Neuronal stem cell (in vitro differentiated cells): Measurements from ENCODE around the gene RABL6.

Experiments used
- DNase-seq: peaks from one replicate; pipeline ENCODE4 v3.0.0-alpha.2; 2013; ENCODE audit warnings: low spot score
- H2AFZ ChIP-seq: one replicate; pipeline ENCODE4 v1.6.1; 2013; ENCODE audit warnings: mild to moderate bottlenecking, low read length, inconsistent platforms
- H2AK5ac ChIP-seq: 2 replicates; pipeline ENCODE4 v1.6.1; 2013; ENCODE audit warnings: low read depth, mild to moderate bottlenecking, inconsistent platforms, low read length, moderate library complexity, mixed read lengths
- H2BK120ac ChIP-seq: 2 replicates; pipeline ENCODE4 v1.6.1; 2013; ENCODE audit warnings: low read depth, mild to moderate bottlenecking, inconsistent platforms, low read length, moderate library complexity, mixed read lengths
- H2BK12ac ChIP-seq: one replicate; pipeline ENCODE4 v1.6.1; 2013; ENCODE audit warnings: low read length, inconsistent platforms
- H2BK15ac ChIP-seq: 2 replicates; pipeline ENCODE4 v1.6.1; 2013; ENCODE audit warnings: mild to moderate bottlenecking, low read length, inconsistent platforms, mixed read lengths
- H2BK5ac ChIP-seq: one replicate; pipeline ENCODE4 v1.6.1; 2013; ENCODE audit warnings: inconsistent platforms, mild to moderate bottlenecking, low read length, moderate library complexity
- H3K14ac ChIP-seq: one replicate; pipeline ENCODE4 v1.6.1; 2013; ENCODE audit warnings: low read length, inconsistent platforms
- H3K18ac ChIP-seq: 2 replicates; pipeline ENCODE4 v1.6.1; 2013; ENCODE audit warnings: low read length, inconsistent platforms
- H3K23ac ChIP-seq: 2 replicates; pipeline ENCODE4 v1.6.1; 2013; ENCODE audit warnings: low read depth, mild to moderate bottlenecking, mixed read lengths, low read length, inconsistent platforms; ENCODE audit not compliant: poor library complexity
- H3K27ac ChIP-seq: replicated peaks from 3 replicates; pipeline ENCODE4 v1.5.1; 2013; ENCODE audit warnings: low read length, inconsistent platforms
- H3K27me3 ChIP-seq, 3 experiments: 2 replicates each; pipeline ENCODE4 v1.6.1; 2013; ENCODE audit warnings: low read length in 3 of 3, mild to moderate bottlenecking in 2 of 3, inconsistent platforms in 1 of 3, low read depth in 1 of 3, mixed read lengths in 1 of 3, moderate library complexity in 1 of 3; ENCODE audit not compliant: control insufficient read depth in 3 of 3, insufficient read depth in 3 of 3
- H3K36me3 ChIP-seq, 2 donors: replicated peaks in 1 of 2; 2 replicates each; pipeline ENCODE4 v1.6.1; 2013; ENCODE audit warnings: low read length in 2 of 2; ENCODE audit not compliant: control insufficient read depth in 2 of 2, insufficient read depth in 2 of 2
- H3K4ac ChIP-seq: 2 replicates; pipeline ENCODE4 v1.6.1; 2013; ENCODE audit warnings: inconsistent platforms, mild to moderate bottlenecking, low read length, moderate library complexity
- H3K4me1 ChIP-seq, 2 donors: 1 replicate in 1 of 2; 2 replicates in 1 of 2; pipeline ENCODE4 v1.6.1; 2013; ENCODE audit warnings: low read length in 2 of 2, low read depth in 1 of 2; ENCODE audit not compliant: control insufficient read depth in 2 of 2, insufficient read depth in 1 of 2
- H3K4me2 ChIP-seq: one replicate; pipeline ENCODE4 v1.6.1; 2013; ENCODE audit warnings: mild to moderate bottlenecking, low read length, inconsistent platforms; ENCODE audit not compliant: insufficient read depth, poor library complexity, severe bottlenecking
- H3K4me3 ChIP-seq, 2 donors: 2 replicates each; pipeline ENCODE4 v1.5.1; 2013; ENCODE audit warnings: low read length in 2 of 2, mild to moderate bottlenecking in 2 of 2, inconsistent platforms in 1 of 2, moderate library complexity in 1 of 2
- H3K79me1 ChIP-seq: one replicate; pipeline ENCODE4 v1.6.1; 2013; ENCODE audit warnings: low read depth, mild to moderate bottlenecking, inconsistent platforms, low read length, moderate library complexity
- H3K9ac ChIP-seq: one replicate; pipeline ENCODE4 v1.6.1; 2013; ENCODE audit warnings: mild to moderate bottlenecking, low read depth, low read length, inconsistent platforms; ENCODE audit not compliant: poor library complexity
- H3K9me3 ChIP-seq, 2 donors: replicated peaks in 1 of 2; 2 replicates each; pipeline versions ENCODE3 to v1.6.1; 2013; ENCODE audit warnings: low read length in 2 of 2, mild to moderate bottlenecking in 2 of 2, inconsistent platforms in 1 of 2, low read depth in 1 of 2, mixed read lengths in 1 of 2, moderate library complexity in 1 of 2; ENCODE audit not compliant: control insufficient read depth in 2 of 2, insufficient read depth in 1 of 2
- H4K8ac ChIP-seq: one replicate; pipeline ENCODE4 v1.6.1; 2013; ENCODE audit warnings: low read depth, mild to moderate bottlenecking, inconsistent platforms, low read length, moderate library complexity
- H4K91ac ChIP-seq: one replicate; pipeline ENCODE4 v1.6.1; 2013; ENCODE audit warnings: low read length, low read depth, mild to moderate bottlenecking, inconsistent platforms; ENCODE audit not compliant: poor library complexity
- WGBS, 2 donors: extraction: QIAGEN DNeasy Blood & Tissue Kit; methylation state at CpG; one replicate each; pipeline ENCODE4 v1.1.7; 2013; ENCODE audit warnings: missing lambda C conversion rate in 2 of 2, mixed read lengths in 1 of 2; ENCODE audit not compliant: insufficient read length in 2 of 2, insufficient replicate concordance in 1 of 2; ENCODE audit errors: extremely low coverage in 2 of 2; 5-methylcytosine and 5-hydroxymethylcytosine counted together

Gene RABL6

DNA sequence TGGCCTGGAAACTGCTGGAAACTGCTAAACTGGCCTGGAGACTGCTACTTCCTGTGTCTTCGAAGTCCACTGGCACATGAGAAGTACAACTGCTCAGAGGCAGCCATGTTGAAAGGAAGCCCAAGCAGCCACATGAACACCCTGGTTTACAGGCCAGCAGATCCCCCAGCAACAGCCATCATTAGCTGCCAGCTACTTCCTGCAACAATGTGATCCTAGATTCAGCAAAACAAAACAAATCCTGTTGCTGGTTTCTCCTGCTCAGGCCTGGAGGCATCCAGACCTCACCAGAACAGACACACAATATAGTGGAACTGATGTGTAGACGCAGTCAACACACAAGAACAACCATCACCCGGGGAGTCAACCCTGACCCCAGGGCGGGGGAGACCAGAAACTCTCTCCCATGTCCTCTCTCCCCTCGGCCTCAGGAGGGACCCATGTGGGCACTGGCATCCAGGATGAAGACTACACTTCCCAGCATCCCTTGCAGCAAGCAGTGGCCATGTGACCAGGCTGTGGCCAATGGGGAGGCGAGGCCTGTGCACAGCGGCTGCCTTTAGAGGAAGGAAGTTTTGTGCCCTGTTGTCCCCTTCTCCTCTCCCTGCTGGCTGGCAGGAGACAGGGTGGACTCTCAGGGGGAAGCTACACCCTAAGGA lies 34.2 kb upstream of the RABL6 start:
- no peak for DNase-seq
- H3K9ac ChIP-seq: peak overlapping the region; percentile 7
- no peak overlapping the region for H3K4me2 ChIP-seq
- peaks cover 2% of the 10 kb centered on the region in 2 donors for H3K4me1 ChIP-seq
- WGBS, 2 donors: no CpG with 5 or more reads among the region's 7 CpGs
- H2BK120ac ChIP-seq: no peak overlapping the region
- peak overlapping the region; percentile 13 for H2AK5ac ChIP-seq
- H3K9me3 ChIP-seq: peaks cover 6 to 12% of the 10 kb centered on the region in 2 donors
- H2BK12ac ChIP-seq: peak overlapping the region; percentile 16
- no peak overlapping the region for H4K8ac ChIP-seq
- H3K23ac ChIP-seq: no peak overlapping the region
- no peak overlapping the region for H3K14ac ChIP-seq
- no peak overlapping the region for H2BK5ac ChIP-seq
- no peaks in the 10 kb centered on the region for H3K36me3 ChIP-seq
- peaks cover 0 to 16% (median 0%) of the 10 kb centered on the region in 3 experiments for H3K27me3 ChIP-seq
- H3K27ac ChIP-seq: no peak overlapping the region
- H3K79me1 ChIP-seq: no peaks in the 10 kb centered on the region
- no peak overlapping the region for H3K18ac ChIP-seq
- no peak overlapping the region for H2BK15ac ChIP-seq
- no peak overlapping the region for H3K4ac ChIP-seq
- no peak overlapping the region for H4K91ac ChIP-seq
- peak overlapping the region in 1 of 2 donors; percentile 6 for H3K4me3 ChIP-seq
- H2AFZ ChIP-seq: peak overlapping the region; percentile 73

DNA sequence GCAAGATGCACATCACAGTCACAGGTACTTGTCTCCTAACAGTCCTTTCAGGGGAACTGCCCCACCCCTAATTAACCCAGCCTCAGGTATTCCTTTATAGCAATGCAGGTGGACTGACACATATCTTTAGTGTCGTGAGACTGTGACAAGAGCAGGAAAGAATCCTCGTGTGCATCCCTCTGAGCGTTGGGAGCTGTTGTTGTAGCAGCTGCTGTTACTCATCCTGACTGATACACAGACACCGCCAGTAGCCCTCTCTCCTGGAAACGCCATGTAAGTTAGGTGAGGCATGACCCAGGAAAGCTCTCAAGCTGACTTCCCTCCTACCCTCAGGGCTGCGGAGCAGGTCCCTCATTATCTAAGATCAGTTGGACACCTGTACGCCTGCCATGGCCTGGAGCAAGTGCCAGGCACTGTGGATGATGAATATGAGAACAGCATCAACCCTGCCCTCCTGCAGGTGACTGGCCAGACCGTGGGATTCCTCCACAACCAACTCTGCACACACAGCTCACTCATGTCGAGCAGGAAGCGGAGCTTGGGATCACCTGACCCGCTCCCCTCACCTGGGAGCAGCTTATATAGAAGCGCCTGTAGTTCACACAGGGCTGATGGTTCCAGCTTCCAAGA lies 33.2 kb upstream of the RABL6 start:
- Histone ChIP-seq H2BK5ac (no peak overlapping the region), H3K79me1 (no peaks in the 10 kb centered on the region), H3K14ac (no peak overlapping the region), H2BK12ac (no peak overlapping the region), H3K36me3 (no peaks in the 10 kb centered on the region), H3K23ac (no peak overlapping the region), H3K9me3 (peaks cover 6 to 12% of the 10 kb centered on the region in 2 donors), H3K18ac (no peak overlapping the region), H4K8ac (no peak overlapping the region), H3K4me1 (peaks cover 2% of the 10 kb centered on the region in 2 donors), H4K91ac (no peak overlapping the region), H3K9ac (no peak overlapping the region), H3K27me3 (peaks cover 0 to 23% (median 0%) of the 10 kb centered on the region in 3 experiments), H3K27ac (no peak overlapping the region), H3K4ac (no peak overlapping the region), H3K4me3 (no peak overlapping the region), H2BK15ac (no peak overlapping the region), H2AFZ (no peak overlapping the region), H2AK5ac (no peak overlapping the region), H2BK120ac (no peak overlapping the region), H3K4me2 (no peak overlapping the region)
- no peak for DNase-seq
- WGBS, 2 donors: no CpG with 5 or more reads among the region's 12 CpGs

- no peak overlapping the region for H2BK5ac ChIP-seq
- no peak overlapping the region for H3K14ac ChIP-seq
- no peak overlapping the region for H2AFZ ChIP-seq
- no peak overlapping the region for H3K18ac ChIP-seq
- H4K8ac ChIP-seq: no peak overlapping the region
- DNase-seq: no peak
- H3K4ac ChIP-seq: no peak overlapping the region
- no peaks in the 10 kb centered on the region for H3K79me1 ChIP-seq
- no peak overlapping the region for H2AK5ac ChIP-seq
- H3K23ac ChIP-seq: no peak overlapping the region
- peaks cover 6 to 12% of the 10 kb centered on the region in 2 donors for H3K9me3 ChIP-seq
- no peak overlapping the region for H3K4me2 ChIP-seq
- no peaks in the 10 kb centered on the region for H3K4me1 ChIP-seq
- WGBS, 2 donors: no CpG with 5 or more reads among the region's 6 CpGs
- no peak overlapping the region for H2BK120ac ChIP-seq
- H3K9ac ChIP-seq: no peak overlapping the region
- H3K36me3 ChIP-seq: no peaks in the 10 kb centered on the region
- no peak overlapping the region for H4K91ac ChIP-seq
- no peak overlapping the region for H2BK12ac ChIP-seq
- no peak overlapping the region for H3K27ac ChIP-seq
- H2BK15ac ChIP-seq: no peak overlapping the region
- no peak overlapping the region for H3K4me3 ChIP-seq
- peaks cover 0 to 30% (median 0%) of the 10 kb centered on the region in 3 experiments for H3K27me3 ChIP-seq
Observed at GRCh38 chr9:136775191-136775590, 32.6 kb upstream of the RABL6 start.

GRCh38 chr9:136776947-136777346 lies 30.8 kb upstream of the RABL6 start:
- no peak overlapping the region for H3K18ac ChIP-seq
- H2BK15ac ChIP-seq: no peak overlapping the region
- H4K8ac ChIP-seq: no peak overlapping the region
- H3K4ac ChIP-seq: no peak overlapping the region
- no peak overlapping the region for H3K14ac ChIP-seq
- H3K36me3 ChIP-seq: no peaks in the 10 kb centered on the region
- H3K9me3 ChIP-seq: peaks cover 6 to 12% of the 10 kb centered on the region in 2 donors
- no peak overlapping the region for H4K91ac ChIP-seq
- peaks cover 0 to 42% (median 0%) of the 10 kb centered on the region in 3 experiments for H3K27me3 ChIP-seq
- no peak overlapping the region for H3K4me3 ChIP-seq
- no peaks in the 10 kb centered on the region for H3K4me1 ChIP-seq
- H2BK5ac ChIP-seq: no peak overlapping the region
- H3K79me1 ChIP-seq: no peaks in the 10 kb centered on the region
- H2BK120ac ChIP-seq: no peak overlapping the region
- H3K23ac ChIP-seq: no peak overlapping the region
- no peak overlapping the region for H2AK5ac ChIP-seq
- H3K4me2 ChIP-seq: no peak overlapping the region
- no CpG with 5 or more reads among the region's 7 CpGs for WGBS, 2 donors
- H3K27ac ChIP-seq: no peak overlapping the region
- no peak for DNase-seq
- peak overlapping the region; percentile 46 for H2AFZ ChIP-seq
- H3K9ac ChIP-seq: no peak overlapping the region
- no peak overlapping the region for H2BK12ac ChIP-seq
